AG04449 (cell line): ENCODE results near the gene DOCK3.
A peak's percentile ranks its signal among the peaks of the same experiment; 100 is the strongest.
"Not testable (repeated sequence)": the region's sequence is repeated elsewhere in the genome, so short reads cannot be mapped to it uniquely, and the experiment has no call there.

ENCODE experiments used
- CTCF ChIA-PET: fragments of 350-600 bp; formaldehyde crosslinking; extraction: SDS; loops from one replicate; lab custom pipeline; 2021; ENCODE audit warnings: antibody characterized with exemption; lab: Yijun Ruan, JAX
- POLR2A ChIA-PET: fragments of 400-600, 350-600 bp; formaldehyde crosslinking; extraction: SDS; loops from one replicate; lab custom pipeline; 2020; ENCODE audit warnings: antibody characterized with exemption, inconsistent platforms; lab: Yijun Ruan, JAX
- DNase-seq: peaks from one replicate; pipeline ENCODE4 v3.0.0-alpha.2; 2010; ENCODE audit warnings: low read depth, low spot score
- H3K4me3 ChIP-seq: 2 replicates; pipeline ENCODE4 v1.5.1; 2011; ENCODE audit warnings: low read depth, mild to moderate bottlenecking, control low read depth, low read length
- CTCF ChIP-seq: IDR thresholded peaks from one replicate; pipeline ENCODE4 v1.5.1; 2011; ENCODE audit warnings: mild to moderate bottlenecking, moderate library complexity, low read length, control low read depth, inconsistent platforms; ENCODE audit not compliant: insufficient read depth; ENCODE audit errors: missing control alignments

Gene DOCK3

GRCh38 chr3:51297333-51297732 is 622.6 kb downstream of the DOCK3 start:
- TF ChIP-seq CTCF = no peak
- POLR2A ChIA-PET = no interaction called here
- DNase-seq = no peak
- H3K4me3 ChIP-seq = no peak overlapping the region
- CTCF ChIA-PET = interaction anchor here (1.8 kb wide), 1 partner anchor 13 kb away, joined by 5 read pairs; no protein-coding TSS in a partner anchor

- no peak overlapping the region for H3K4me3 ChIP-seq
- CTCF ChIA-PET = no interaction called here
- no peak for DNase-seq
- POLR2A ChIA-PET = no interaction called here
- TF ChIP-seq CTCF = no peak
These were observed 629.5 kb downstream of the DOCK3 start for GRCh38 chr3:51304230-51304629.

- POLR2A ChIA-PET = no interaction called here
- H3K4me3 ChIP-seq = no peak overlapping the region
- DNase-seq = no peak
These were observed 631.4 kb downstream of the DOCK3 start for GRCh38 chr3:51306093-51306492.

GRCh38 chr3:51307458-51307857 is 632.7 kb downstream of the DOCK3 start:
- TF ChIP-seq CTCF = no peak
- no peak overlapping the region for H3K4me3 ChIP-seq
- DNase-seq = no peak
- ChIA-PET POLR2A (no interaction called here), CTCF (interaction anchor here (1.3 kb wide), 3 partner anchors 9 to 692 kb away, joined by 3 to 5 read pairs (median 4); no protein-coding TSS in a partner anchor)

More at GRCh38 chr3:51306093-51306492, 631.4 kb downstream of the DOCK3 start:
- TF ChIP-seq CTCF = no peak
- CTCF ChIA-PET = no interaction called here

GRCh38 chr3:51307945-51308607 is 633.3 kb downstream of the DOCK3 start:
- POLR2A ChIA-PET, H3K4me3 ChIP-seq, DNase-seq: not testable (repeated sequence)
- CTCF ChIA-PET = interaction anchor here (1.3 kb wide), 3 partner anchors 9 to 692 kb away, joined by 3 to 5 read pairs (median 4); no protein-coding TSS in a partner anchor

GRCh38 chr3:51311055-51311454 is 636.3 kb downstream of the DOCK3 start:
- DNase-seq = peak; percentile 7
- POLR2A ChIA-PET = interaction anchor here (0.7 kb wide), 1 partner anchor 13 kb away, joined by 3 read pairs; no protein-coding TSS in a partner anchor
- H3K4me3 ChIP-seq = no peak overlapping the region
- TF ChIP-seq CTCF = peak; percentile 32
- CTCF ChIA-PET = interaction anchor here (0.6 to 3.9 kb wide), 16 partner anchors 8 to 695 kb away, joined by 3 to 33 read pairs (median 5); no protein-coding TSS in a partner anchor
